Smooth muscle cell of the brain vasculature (primary cell): ENCODE measurements around the gene HK1.
"Not testable (repeated sequence)": the region's sequence is repeated elsewhere in the genome, so short reads cannot be mapped to it uniquely, and the experiment has no call there.

ENCODE experiments used
- DNase-seq: peaks from one replicate; pipeline ENCODE4 v3.0.0-alpha.2; 2012; ENCODE audit warnings: low read depth, low spot score

The HK1 gene

DNA sequence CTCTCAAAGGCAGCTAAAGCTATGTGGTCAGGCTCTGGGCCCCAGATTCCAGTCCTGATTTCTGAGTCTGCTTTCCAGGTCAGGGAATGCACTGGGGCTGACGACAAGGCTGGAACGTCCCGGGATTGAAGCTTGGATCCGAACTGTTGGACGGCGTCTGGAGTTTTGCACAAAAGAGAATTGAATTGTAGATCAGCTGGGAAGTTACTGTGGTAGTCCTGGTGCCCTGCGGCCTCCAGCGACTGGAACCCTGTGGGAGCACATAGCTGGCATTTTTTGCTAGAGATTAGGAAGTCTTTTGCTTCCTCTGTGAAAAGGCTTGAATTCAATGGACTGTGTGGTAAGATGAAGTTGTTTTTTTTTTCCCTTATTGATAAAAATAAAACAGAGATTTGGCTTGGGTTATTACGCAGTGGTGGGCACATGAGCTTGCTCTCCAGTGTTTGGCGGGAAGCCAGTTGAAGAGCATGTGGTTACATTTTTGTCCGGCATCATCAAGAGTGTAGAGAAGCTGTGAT lies at the start of gene HK1:
Gene HK1, plus strand, starts transcription at position 51 of the 518 bp plus-strand sequence.
- peak; percentile 6 for DNase-seq

- no peak for DNase-seq
Observed at GRCh38 chr10:69229616-69229916, 48.7 kb upstream of the HK1 start.

GRCh38 chr10:69230128-69230527 lies 48.2 kb upstream of the HK1 start:
- no peak for DNase-seq

GRCh38 chr10:69232252-69232651 lies 46.0 kb upstream of the HK1 start:
- DNase-seq = peak; percentile 3

DNA sequence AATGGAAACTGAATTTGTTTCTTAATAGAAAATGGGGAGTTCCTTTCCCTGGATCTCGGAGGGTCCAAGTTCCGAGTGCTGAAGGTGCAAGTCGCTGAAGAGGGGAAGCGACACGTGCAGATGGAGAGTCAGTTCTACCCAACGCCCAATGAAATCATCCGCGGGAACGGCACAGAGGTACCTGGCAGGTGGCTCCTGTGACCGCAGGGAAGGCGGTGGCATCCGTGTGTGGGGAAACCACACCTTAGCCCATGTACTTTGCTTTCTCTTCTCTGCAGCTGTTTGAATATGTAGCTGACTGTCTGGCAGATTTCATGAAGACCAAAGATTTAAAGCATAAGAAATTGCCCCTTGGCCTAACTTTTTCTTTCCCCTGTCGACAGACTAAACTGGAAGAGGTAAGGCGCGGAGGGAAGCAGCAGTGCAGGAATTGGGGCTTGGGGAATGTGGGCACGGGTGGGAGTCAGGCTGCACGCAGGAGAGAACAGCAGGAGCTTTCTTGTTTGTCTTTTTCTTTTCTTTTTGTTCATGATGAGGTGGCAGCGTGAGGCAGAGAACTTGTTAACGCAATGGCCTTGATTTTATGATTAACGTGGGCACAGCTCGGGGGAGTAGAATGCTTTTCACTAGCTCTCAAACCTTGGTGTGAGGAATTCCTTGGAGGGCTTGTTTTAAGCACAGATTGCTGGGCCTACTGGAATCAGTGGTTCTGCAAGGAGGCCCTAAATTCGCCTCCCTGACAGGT lies 45.4 kb upstream of the HK1 start:
- DNase-seq = no peak

DNA sequence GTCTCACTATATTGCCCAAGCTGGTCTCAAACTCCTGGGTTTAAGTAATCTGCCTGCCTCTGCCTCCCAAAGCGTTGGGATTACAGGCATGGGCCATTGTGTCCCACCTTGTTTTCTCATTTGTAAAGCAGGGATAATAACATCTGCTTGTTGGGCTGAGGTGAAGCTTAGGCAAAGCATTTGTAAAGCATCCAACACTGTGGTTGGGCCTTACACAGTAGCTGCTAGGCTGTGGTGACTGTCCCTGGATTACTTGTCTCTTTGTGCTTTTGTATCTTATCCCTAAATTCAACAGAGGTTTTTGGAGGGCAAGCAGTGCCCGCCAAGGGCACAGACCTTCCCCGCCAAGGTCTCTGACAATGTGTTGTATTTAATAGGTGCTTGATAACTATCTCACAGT lies 43.8 kb upstream of the HK1 start:
- no peak for DNase-seq

DNA sequence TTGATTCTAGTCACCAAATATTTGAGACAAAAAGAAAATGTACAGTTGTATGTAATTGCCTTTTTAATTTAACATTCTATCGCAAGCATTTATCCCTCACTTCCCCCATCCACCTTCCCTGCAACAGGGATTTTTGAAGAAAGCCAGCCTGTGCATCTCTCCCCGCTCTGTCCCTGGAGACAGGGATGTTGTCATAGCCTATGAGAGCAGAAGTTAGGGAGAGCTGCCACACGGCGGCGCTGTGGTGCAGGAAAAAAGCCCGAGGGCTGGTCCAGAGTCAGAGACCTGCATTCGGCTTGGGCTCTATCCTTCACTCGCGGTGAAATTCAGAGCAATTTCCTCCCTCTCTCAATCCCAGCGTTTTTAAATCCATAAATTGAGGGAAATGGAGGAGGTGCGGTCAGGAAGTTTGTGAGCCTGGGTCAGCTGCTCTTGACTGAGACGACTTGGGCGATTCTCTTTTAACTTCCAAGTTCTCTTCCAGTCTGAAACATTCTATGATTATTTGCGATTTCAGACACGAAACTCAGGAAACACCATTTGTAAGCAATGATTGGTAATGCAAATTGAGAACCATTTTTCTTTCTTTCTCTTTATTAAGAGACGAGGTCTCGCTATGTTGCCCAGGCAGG lies 40.7 kb upstream of the HK1 start:
- DNase-seq = peak; percentile 60

DNA sequence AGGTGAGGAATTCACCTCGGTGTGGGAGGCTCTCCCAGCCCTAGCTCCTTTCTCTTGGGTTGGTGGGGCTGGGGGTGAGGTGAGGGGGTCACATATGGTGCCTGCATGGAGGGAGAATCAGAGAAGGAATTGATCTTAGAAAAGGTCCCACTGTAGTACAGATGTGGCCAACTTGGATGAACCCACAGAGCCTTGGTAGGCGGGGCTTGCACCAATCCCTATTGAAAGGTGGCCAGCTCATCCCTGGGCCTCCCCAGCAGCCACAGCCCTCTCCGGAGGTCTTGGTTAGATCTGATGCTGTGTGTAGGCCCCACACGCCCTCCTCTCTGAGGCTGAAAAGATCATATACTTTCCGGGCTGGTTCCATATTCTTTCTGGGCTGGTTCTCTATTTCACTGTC lies 39.2 kb upstream of the HK1 start:
- DNase-seq = no peak

DNA sequence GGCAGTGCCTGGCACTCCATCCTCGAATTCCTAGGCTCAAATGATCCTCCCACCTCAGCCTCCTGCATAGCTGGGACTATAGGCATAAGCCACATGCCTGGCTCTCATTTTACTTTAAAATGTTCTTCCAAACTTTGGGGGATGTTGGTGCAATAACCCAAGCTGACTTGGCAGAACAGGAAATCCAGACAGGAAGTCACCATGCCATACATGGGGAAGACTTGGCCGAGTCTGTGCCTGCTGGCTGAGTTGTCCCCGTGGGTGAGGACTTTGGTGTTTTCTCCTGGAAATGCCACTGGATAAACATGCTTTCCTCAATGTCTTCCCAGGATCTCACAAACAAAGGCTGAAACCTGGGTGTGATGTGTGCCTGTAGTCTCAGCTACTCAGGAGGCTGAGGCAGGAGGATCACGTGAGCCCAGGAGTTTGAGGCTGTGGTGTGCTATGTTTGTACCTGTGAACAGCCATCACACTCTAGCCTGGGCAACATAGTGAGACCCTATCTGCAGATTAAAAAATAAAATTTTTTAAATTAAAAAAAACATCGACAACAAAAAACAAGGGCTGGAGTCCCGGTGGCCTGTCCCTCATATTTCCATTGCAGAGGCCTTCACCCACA lies 38.4 kb upstream of the HK1 start:
- DNase-seq = no peak

GRCh38 chr10:69240455-69240854 lies 37.8 kb upstream of the HK1 start:
- DNase-seq = no peak

- DNase-seq = no peak
Observed at GRCh38 chr10:69241575-69241974, 36.7 kb upstream of the HK1 start.

DNA sequence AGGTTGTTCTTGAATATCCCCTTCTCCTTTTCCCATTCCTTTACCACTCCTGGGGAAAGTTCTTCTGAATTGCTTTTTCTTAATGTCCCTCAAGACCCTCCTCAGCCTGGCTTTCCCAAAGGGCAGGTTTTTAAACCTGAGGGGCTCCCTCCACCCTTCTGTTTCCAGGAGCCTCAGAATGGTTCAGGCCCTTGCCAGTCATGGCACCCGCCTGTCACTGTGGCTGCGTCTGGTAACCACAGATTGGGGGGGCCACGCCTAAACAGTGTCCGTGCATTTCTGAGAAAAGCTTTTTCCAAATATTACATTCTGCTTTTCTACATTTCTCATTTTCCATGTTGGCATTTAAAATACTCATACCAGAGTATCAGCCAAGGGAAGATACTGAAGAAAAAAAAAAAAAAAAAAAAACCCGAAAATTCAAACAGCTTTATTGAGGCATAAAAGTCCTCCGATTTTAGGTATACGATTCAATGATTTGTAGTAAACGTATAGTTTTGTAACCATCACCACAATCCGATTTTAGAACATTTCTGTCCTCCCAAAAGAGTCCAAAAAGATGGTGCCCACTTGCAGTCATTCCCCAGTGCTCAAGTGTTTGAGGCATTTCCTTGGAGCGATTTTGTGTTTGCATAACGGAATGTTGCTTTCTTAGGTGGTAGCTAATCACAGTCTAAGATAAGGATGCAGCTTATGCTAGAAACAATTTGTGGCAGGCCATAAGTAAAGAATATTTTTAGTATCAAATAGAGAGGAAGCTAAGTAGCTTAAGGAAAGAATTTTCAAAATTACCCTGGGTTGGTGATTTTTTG lies 36.0 kb upstream of the HK1 start:
- no peak for DNase-seq

GRCh38 chr10:69242852-69243212 lies 35.5 kb upstream of the HK1 start:
- no peak for DNase-seq

- no peak for DNase-seq
Observed at GRCh38 chr10:69243817-69244216, 34.5 kb upstream of the HK1 start.

DNA sequence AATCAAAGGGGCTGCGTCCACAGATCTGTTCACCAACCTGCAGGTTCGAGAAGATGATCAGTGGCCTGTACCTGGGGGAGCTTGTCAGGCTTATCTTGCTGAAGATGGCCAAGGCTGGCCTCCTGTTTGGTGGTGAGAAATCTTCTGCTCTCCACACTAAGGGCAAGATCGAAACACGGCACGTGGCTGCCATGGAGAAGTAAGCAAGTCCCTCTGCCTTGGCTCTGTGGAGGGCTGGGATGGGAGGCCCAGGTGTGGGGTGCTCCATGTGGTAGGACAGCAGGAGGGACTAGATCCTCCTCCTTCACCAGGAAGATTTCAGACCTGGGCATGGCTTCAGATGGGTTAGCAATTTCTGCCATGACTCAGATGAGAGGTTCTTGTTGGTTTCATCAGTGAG lies 32.3 kb upstream of the HK1 start:
- no peak for DNase-seq

DNA sequence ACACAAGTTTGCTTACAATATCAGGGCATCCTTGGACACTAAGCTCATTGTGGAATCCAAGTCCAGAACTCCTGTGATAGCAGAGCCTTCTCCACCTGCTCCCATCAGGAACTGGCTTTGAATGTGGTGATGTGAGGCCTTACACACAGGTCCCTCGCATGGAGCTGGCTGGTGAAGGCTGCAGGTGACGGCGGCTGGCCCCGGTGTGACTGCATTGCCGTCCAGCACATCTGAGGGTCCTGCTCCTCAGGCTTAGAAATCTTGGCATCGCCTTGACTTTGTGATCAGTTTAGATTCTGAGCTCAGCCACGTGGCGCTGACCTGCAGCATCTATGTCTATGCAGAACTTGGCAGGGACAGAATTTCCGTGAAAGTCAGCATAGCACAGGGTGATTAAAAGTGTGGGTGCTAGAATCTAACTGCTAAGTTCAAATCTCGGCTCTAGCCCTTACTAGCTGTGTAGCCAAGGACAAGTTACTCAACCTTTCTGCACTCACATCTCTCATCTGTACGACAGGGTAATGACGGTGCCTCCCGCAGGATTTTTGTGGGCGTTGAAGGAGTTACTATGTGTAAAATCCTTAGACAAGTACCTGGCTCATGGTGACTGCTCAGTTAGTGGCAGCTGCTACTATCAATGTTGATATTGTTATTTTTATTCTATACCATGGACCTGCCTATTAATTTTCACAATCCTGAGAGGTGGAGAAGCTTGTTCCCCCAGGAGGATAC lies 31.5 kb upstream of the HK1 start:
- DNase-seq = no peak

DNA sequence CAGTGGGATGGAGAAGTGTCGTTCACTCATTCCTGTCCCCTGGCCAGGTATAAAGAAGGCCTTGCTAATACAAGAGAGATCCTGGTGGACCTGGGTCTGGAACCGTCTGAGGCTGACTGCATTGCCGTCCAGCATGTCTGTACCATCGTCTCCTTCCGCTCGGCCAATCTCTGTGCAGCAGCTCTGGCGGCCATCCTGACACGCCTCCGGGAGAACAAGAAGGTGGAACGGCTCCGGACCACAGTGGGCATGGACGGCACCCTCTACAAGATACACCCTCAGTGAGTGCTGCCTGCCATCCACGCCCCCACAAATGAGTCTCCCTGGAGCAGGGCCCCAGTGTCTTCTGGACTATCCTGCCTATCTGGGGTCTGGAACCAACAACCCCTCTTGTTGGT lies 31.0 kb upstream of the HK1 start:
- no peak for DNase-seq

DNA sequence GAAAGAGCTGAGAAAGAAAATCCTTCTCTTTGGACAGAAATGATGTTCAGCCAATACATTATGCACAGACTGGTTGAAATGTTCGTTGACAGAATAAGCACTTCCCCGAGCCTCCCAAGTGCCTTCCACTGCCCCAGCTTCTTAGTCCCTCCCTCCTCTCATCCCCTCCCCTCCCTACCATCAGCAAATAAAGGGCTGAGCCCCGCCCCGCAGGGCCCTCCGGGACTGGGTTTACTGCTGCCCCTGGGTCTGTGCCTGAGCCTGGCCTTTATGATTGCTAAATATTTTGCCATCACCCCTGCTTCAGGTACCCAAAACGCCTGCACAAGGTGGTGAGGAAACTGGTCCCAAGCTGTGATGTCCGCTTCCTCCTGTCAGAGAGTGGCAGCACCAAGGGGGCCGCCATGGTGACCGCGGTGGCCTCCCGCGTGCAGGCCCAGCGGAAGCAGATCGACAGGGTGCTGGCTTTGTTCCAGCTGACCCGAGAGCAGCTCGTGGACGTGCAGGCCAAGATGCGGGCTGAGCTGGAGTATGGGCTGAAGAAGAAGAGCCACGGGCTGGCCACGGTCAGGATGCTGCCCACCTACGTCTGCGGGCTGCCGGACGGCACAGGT lies 30.1 kb upstream of the HK1 start:
- no peak for DNase-seq

GRCh38 chr10:69250041-69250440 lies 28.3 kb upstream of the HK1 start:
- DNase-seq = no peak

GRCh38 chr10:69251417-69251816 lies 26.9 kb upstream of the HK1 start:
- not testable (repeated sequence) for DNase-seq

- no peak for DNase-seq
Observed at GRCh38 chr10:69253171-69253570, 25.1 kb upstream of the HK1 start.
